A673 (cell line): ENCODE data around the gene PAQR5. TPM values are rescaled to one million over a fixed set of nuclear protein-coding genes. Genes with fewer than 3 reads are reported as not detected.

Experiments used
- BruUV-seq: library from RNA; stranded (reverse); fragments of 400-500 nt; replicated peaks from 2 replicates; lab custom pipeline; 2021; lab: Mats Ljungman, UMichigan
- CTCF ChIA-PET: fragments of 300-600 bp; sonication (Branson Sonifier 250); formaldehyde crosslinking; loops from one replicate; lab custom pipeline; 2022; ENCODE audit warnings: antibody characterized with exemption; lab: Charles Lee
- POLR2A ChIA-PET: fragments of 300-600 bp; sonication (Branson Sonifier 250); formaldehyde crosslinking; loops from one replicate; lab custom pipeline; 2022; ENCODE audit warnings: antibody characterized with exemption; ENCODE audit not compliant: low non-redundant PET; lab: Charles Lee
- DNase-seq: peaks from one replicate; pipeline ENCODE4 v3.0.0-alpha.2; 2015; ENCODE audit warnings: low spot score
- H3K27ac ChIP-seq: fragments of 200-600 bp; sonication (generic); 2 replicates; pipeline ENCODE4 v1.5.1; 2016; ENCODE audit warnings: mixed run types, low read depth, mild to moderate bottlenecking, mixed read lengths, antibody characterized with exemption, low read length; ENCODE audit not compliant: poor library complexity, severe bottlenecking
- H3K27me3 ChIP-seq: fragments of 200-600 bp; sonication (generic); replicated peaks from 2 replicates; pipeline ENCODE4 v1.6.1; 2017; ENCODE audit warnings: mixed run types, low read depth, mild to moderate bottlenecking, mixed read lengths, antibody characterized with exemption, low read length; ENCODE audit not compliant: insufficient read depth, poor library complexity
- H3K36me3 ChIP-seq: fragments of 200-600 bp; sonication (generic); 2 replicates; pipeline ENCODE4 v1.6.1; 2016; ENCODE audit warnings: mixed run types, mild to moderate bottlenecking, mixed read lengths, antibody characterized with exemption, low read length; ENCODE audit not compliant: insufficient read depth, poor library complexity, severe bottlenecking
- H3K4me1 ChIP-seq: fragments of 200-600 bp; sonication (generic); 2 replicates; pipeline ENCODE4 v1.6.1; 2017; ENCODE audit warnings: mixed run types, mild to moderate bottlenecking, mixed read lengths, antibody characterized with exemption, low read length; ENCODE audit not compliant: insufficient read depth, poor library complexity, severe bottlenecking
- H3K4me3 ChIP-seq: fragments of 200-600 bp; sonication (generic); 2 replicates; pipeline ENCODE4 v1.5.1; 2016; ENCODE audit warnings: low read depth, mixed run types, mild to moderate bottlenecking, mixed read lengths, low read length; ENCODE audit not compliant: poor library complexity, severe bottlenecking
- H3K9me3 ChIP-seq: fragments of 200-600 bp; sonication (generic); 2 replicates; pipeline ENCODE4 v1.6.1; 2016; ENCODE audit warnings: mixed run types, low read depth, mild to moderate bottlenecking, mixed read lengths, antibody characterized with exemption, low read length; ENCODE audit not compliant: poor library complexity, severe bottlenecking
- EZH2 ChIP-seq: fragments of 200-600 bp; sonication (generic); IDR thresholded peaks from 2 replicates; pipeline ENCODE4 v1.6.1; 2017; ENCODE audit warnings: borderline replicate concordance, low read depth, mild to moderate bottlenecking, mixed read lengths, antibody characterized with exemption, low read length; ENCODE audit not compliant: poor library complexity, severe bottlenecking
- intact Hi-C: fragments of 100-400 bp; cut with micrococcal nuclease; formaldehyde crosslinking; loops from one replicate; pipeline ENCODE4 v1.10.0; 2022; ENCODE audit not compliant: unreplicated experiment
- total RNA-seq: library from RNA; stranded (reverse); gene quantifications from 2 replicates; pipeline ENCODE4 v1.2.3, GENCODE V29; 2021
- TF ChIP-seq, protein P1 (sequence below): fragments of 300-800, 200-600 bp; sonication (generic); conservative IDR thresholded peaks from 2 replicates; pipeline ENCODE4 v1.5.1; 2017; ENCODE audit warnings: low read depth, mild to moderate bottlenecking, antibody characterized with exemption, low read length, moderate library complexity, mixed read lengths

The PAQR5 gene
- total RNA-seq, 1 experiment from 2014 or later, result 19.1 TPM

DNA sequence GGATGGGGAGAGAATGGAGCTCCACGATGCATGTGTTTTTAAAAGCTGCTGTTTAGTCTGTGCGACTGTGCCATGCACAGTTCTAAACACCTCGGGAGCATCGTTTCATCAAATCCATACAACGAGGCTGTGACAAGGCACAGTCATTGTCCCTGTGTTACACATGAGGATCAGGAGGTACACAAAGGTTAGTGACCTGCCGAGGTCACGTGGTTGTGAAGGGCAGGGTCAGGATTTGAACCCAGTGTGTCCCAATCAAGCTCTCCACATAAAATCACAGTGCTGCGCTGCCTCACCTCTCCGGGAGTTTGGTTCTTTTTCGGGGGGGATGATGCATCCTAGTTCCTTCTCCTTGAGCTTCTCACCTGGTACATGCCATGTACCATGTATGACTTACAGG, 96.7 kb downstream of the PAQR5 start:
- no peaks in the 10 kb centered on the region for H3K9me3 ChIP-seq
- BruUV-seq, result no TSS peak
- TF ChIP-seq, protein P1, sequence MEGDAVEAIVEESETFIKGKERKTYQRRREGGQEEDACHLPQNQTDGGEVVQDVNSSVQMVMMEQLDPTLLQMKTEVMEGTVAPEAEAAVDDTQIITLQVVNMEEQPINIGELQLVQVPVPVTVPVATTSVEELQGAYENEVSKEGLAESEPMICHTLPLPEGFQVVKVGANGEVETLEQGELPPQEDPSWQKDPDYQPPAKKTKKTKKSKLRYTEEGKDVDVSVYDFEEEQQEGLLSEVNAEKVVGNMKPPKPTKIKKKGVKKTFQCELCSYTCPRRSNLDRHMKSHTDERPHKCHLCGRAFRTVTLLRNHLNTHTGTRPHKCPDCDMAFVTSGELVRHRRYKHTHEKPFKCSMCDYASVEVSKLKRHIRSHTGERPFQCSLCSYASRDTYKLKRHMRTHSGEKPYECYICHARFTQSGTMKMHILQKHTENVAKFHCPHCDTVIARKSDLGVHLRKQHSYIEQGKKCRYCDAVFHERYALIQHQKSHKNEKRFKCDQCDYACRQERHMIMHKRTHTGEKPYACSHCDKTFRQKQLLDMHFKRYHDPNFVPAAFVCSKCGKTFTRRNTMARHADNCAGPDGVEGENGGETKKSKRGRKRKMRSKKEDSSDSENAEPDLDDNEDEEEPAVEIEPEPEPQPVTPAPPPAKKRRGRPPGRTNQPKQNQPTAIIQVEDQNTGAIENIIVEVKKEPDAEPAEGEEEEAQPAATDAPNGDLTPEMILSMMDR, result no peak
- no peak for TF ChIP-seq EZH2
- POLR2A ChIA-PET, result no interaction called here
- H3K4me1 ChIP-seq, result peaks cover 11% of the 10 kb centered on the region
- H3K27ac ChIP-seq, result no peak overlapping the region
- no peaks in the 10 kb centered on the region for H3K27me3 ChIP-seq
- H3K4me3 ChIP-seq, result no peak overlapping the region
- CTCF ChIA-PET, result interaction anchor here (1.6 to 1.9 kb wide), 2 partner anchors 336 to 338 kb away, joined by 5 to 20 read pairs; no protein-coding TSS in a partner anchor
- DNase-seq, result no peak
- no peaks in the 10 kb centered on the region for H3K36me3 ChIP-seq
- intact Hi-C loops, result loop anchor here (10.0 kb wide), 1 partner anchor 121 kb away; no protein-coding TSS in a partner anchor

DNA sequence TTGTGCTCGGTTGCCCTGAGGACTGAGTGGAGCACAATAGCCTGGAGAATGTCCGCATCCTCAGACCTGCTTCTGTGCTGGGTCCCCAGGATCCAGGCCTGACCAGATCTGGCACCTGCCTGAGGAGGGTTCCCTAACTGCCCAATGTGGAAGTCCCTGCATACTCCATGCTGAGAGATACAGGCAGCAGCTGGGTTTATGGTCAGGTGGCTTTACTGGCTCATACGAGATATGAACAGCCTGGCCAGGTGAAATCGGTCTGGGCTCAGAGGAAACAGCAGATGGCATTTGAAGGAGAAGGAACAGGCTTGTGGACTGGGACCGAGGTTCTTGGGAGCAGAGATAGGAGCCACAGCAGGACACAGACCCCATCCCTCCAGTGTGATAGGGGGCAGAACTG, 97.3 kb downstream of the PAQR5 start:
- H3K4me1 ChIP-seq, result peaks cover 11% of the 10 kb centered on the region
- no peak overlapping the region for H3K27ac ChIP-seq
- H3K27me3 ChIP-seq, result no peaks in the 10 kb centered on the region
- no peak for TF ChIP-seq EZH2
- TF ChIP-seq, protein P1, result no peak
- no peaks in the 10 kb centered on the region for H3K36me3 ChIP-seq
- ChIA-PET CTCF (no interaction called here), POLR2A (no interaction called here)
- H3K9me3 ChIP-seq, result no peaks in the 10 kb centered on the region
- DNase-seq, result no peak
- intact Hi-C loops, result loop anchor here (10.0 kb wide), 1 partner anchor 121 kb away; no protein-coding TSS in a partner anchor
- BruUV-seq, result no TSS peak
- H3K4me3 ChIP-seq, result no peak overlapping the region

DNA sequence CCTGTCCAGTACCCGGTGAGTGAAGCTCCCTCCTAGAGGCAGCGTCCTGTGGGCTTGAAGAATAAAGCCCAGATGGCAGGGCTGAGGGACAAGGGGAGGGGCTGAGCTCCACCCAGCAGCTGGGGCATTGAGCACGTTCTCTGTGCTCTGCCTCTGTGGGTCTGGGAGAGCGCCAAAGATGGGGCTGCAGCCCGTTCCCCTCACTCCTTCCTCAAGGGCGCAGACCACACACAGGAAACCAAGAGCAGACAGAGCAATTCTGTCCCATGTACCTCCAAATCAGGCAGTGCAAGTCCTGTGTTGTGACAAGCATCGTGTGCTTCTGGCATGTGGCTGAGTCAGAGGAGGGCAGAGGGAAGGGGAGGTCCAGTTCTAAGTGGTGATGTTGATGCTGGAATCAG, 99.8 kb downstream of the PAQR5 start:
- ChIA-PET CTCF (no interaction called here), POLR2A (no interaction called here)
- no peaks in the 10 kb centered on the region for H3K36me3 ChIP-seq
- TF ChIP-seq, protein P1, result no peak
- no peak for TF ChIP-seq EZH2
- DNase-seq, result no peak
- BruUV-seq, result no TSS peak
- intact Hi-C loops, result loop anchor here (10.0 kb wide), 1 partner anchor 124 kb away; no protein-coding TSS in a partner anchor
- H3K27me3 ChIP-seq, result no peaks in the 10 kb centered on the region
- H3K4me3 ChIP-seq, result no peak overlapping the region
- peaks cover 13% of the 10 kb centered on the region for H3K4me1 ChIP-seq
- no peak overlapping the region for H3K27ac ChIP-seq
- no peaks in the 10 kb centered on the region for H3K9me3 ChIP-seq
